Body of pancreas (tissue), 4 donors: ENCODE data around the gene NDUFS7. TPM values are rescaled to one million over a fixed set of nuclear protein-coding genes. Genes with fewer than 3 reads are reported as not detected.

ENCODE experiments used
- ATAC-seq: fragments of 150-250 bp; one replicate; pipeline ENCODE4 v1.9.1; 2016
- DNase-seq, 4 donors: peaks; one replicate each; pipeline ENCODE4 v3.0.0-alpha.2; 2019
- H3K27ac ChIP-seq, 4 donors: fragments of 200-600 bp; sonication (generic); 1 replicate in 3 of 4; 2 replicates in 1 of 4; pipeline versions ENCODE4 v1.5.1 to v1.6.1; 2016 to 2019; ENCODE audit warnings: mild to moderate bottlenecking in 1 of 4, mixed read lengths in 1 of 4, moderate library complexity in 1 of 4
- H3K27me3 ChIP-seq, 2 donors: fragments of 200-600 bp; sonication (generic); one replicate each; pipeline ENCODE4 v1.6.0; 2016; ENCODE audit warnings: mild to moderate bottlenecking in 1 of 2
- H3K36me3 ChIP-seq, 2 donors: fragments of 200-600 bp; sonication (generic); replicated peaks in 1 of 2; 2 replicates each; pipeline ENCODE4 v1.5.1; 2016; ENCODE audit warnings: low read depth in 2 of 2; ENCODE audit not compliant: insufficient read depth in 1 of 2
- H3K4me1 ChIP-seq: fragments of 200-600 bp; sonication (generic); one replicate; pipeline ENCODE4 v1.6.0; 2016
- H3K4me3 ChIP-seq, 2 donors: fragments of 200-600 bp; sonication (generic); 1 replicate in 1 of 2; 2 replicates in 1 of 2; pipeline ENCODE4 v1.5.1; 2016 to 2019
- H3K9me3 ChIP-seq, 3 donors: fragments of 200-600 bp; sonication (generic); 1 replicate in 2 of 3; 2 replicates in 1 of 3; pipeline ENCODE4 v1.5.1; 2016
- POLR2A ChIP-seq, 3 donors: fragments of 450-650 bp; IDR thresholded peaks; one replicate each; pipeline ENCODE4 v1.6.1; 2016; ENCODE audit warnings: antibody characterized with exemption in 3 of 3, mild to moderate bottlenecking in 2 of 3
- WGBS, 2 donors: methylation state at CpG; one replicate each; pipeline ENCODE4 v1.1.5; 2017; 5-methylcytosine and 5-hydroxymethylcytosine counted together
- intact Hi-C: fragments of 100-400 bp; cut with DNase I; formaldehyde crosslinking; loops from one replicate; pipeline ENCODE4 v1.15.1; 2023
- total RNA-seq, 2 donors: library from RNA; depleted of rRNA; stranded (reverse); fragments of >200 nt; gene quantifications; one replicate each; pipeline ENCODE4 v1.1.0, GENCODE V29; 2016
- TF ChIP-seq, protein P1 (sequence below), 7 experiments: fragments of 450-650 bp in 4 of 7; fragments of 200-600 bp in 3 of 7; sonication (generic) in 3 of 7; IDR thresholded peaks; one replicate each; pipeline ENCODE4 v1.5.1; 2016 to 2019; ENCODE audit warnings: antibody characterized with exemption in 7 of 7

Gene NDUFS7
- total RNA-seq, 2 donors from 2014 or later: 59.9 to 87.7 TPM

DNA sequence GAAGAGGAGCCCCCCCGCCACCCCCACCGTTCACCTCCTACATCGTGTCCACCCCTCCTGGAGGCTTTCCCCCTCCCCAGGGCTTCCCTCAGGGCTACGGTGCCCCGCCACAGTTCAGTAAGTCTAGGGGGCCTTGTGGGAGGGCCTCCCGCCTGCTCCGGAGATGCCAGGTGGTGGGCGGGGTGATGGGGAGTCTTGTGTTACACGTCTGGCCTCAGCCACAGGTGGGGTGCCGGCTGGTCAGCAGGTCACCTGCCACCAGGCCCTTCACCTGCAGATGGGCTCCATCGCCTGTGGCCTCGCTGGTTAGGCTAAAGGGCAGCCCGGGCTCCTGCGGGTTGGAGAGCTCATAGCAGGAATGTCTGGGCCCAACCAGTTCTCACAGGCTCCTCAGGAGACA, 46.5 kb downstream of the NDUFS7 start:
- ATAC-seq (no peak), DNase-seq (no peak)
- Histone ChIP-seq H3K27me3 (no peaks in the 10 kb centered on the region), H3K36me3 (peaks cover 17 to 22% of the 10 kb centered on the region in 2 donors), H3K4me3 (no peak overlapping the region), H3K27ac (no peak overlapping the region), H3K9me3 (no peaks in the 10 kb centered on the region), H3K4me1 (no peaks in the 10 kb centered on the region)
- intact Hi-C loops: no loop called here
- WGBS, 2 donors: 86 to 93% methylated on average over 8 to 12 of the region's 14 CpGs
- TF ChIP-seq, protein P1, sequence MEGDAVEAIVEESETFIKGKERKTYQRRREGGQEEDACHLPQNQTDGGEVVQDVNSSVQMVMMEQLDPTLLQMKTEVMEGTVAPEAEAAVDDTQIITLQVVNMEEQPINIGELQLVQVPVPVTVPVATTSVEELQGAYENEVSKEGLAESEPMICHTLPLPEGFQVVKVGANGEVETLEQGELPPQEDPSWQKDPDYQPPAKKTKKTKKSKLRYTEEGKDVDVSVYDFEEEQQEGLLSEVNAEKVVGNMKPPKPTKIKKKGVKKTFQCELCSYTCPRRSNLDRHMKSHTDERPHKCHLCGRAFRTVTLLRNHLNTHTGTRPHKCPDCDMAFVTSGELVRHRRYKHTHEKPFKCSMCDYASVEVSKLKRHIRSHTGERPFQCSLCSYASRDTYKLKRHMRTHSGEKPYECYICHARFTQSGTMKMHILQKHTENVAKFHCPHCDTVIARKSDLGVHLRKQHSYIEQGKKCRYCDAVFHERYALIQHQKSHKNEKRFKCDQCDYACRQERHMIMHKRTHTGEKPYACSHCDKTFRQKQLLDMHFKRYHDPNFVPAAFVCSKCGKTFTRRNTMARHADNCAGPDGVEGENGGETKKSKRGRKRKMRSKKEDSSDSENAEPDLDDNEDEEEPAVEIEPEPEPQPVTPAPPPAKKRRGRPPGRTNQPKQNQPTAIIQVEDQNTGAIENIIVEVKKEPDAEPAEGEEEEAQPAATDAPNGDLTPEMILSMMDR (IDR thresholded peaks at IDR 0.05): no peak
- TF ChIP-seq POLR2A (IDR thresholded peaks at IDR 0.05): no peak

DNA sequence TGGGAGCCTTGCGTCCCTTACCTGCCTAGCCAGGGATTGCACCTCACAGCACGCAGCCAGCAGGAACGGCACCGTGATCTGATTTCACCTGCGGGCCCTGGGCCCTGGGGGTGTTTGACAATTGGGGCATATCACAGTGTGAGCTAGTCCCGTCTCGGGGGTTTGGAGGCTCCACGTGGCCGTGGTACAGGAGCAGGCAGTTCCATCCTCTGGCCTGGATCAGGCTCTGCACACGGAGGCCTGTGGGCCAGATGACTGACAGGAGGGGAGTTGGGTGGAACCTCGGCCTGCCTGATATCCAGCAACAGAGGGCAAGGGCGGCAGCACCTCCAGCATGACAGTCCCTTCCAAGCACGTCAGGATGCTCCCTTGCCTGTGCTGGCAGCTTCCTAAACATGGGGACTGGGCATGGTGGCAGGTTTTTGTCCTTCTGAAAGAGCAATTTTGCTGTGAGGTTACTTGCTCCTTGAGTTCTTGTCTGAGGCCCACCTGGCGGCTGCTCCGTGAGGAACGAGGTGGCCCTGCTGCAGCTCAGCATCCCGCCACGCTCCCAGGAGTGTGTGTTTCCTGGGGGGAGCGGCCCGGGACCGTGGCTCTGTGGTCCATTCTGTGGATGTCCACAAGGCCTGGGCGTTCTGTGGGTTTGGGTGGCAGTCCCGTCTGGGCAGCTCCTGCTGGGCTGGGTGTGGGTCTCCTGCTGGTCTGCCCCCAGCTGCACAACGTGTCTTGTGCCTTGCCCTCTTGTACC, 48.2 kb downstream of the NDUFS7 start:
- 90 to 92% methylated on average over 10 to 24 of the region's 24 CpGs for WGBS, 2 donors
- DNase-seq (no peak), ATAC-seq (no peak)
- Histone ChIP-seq H3K27ac (no peak overlapping the region), H3K4me3 (no peak overlapping the region), H3K9me3 (no peaks in the 10 kb centered on the region), H3K27me3 (no peaks in the 10 kb centered on the region), H3K36me3 (peaks cover 17 to 21% of the 10 kb centered on the region in 2 donors), H3K4me1 (no peaks in the 10 kb centered on the region)
- TF ChIP-seq, protein P1 (IDR thresholded peaks at IDR 0.05): no peak
- TF ChIP-seq POLR2A (IDR thresholded peaks at IDR 0.05): no peak
- intact Hi-C loops: no loop called here

DNA sequence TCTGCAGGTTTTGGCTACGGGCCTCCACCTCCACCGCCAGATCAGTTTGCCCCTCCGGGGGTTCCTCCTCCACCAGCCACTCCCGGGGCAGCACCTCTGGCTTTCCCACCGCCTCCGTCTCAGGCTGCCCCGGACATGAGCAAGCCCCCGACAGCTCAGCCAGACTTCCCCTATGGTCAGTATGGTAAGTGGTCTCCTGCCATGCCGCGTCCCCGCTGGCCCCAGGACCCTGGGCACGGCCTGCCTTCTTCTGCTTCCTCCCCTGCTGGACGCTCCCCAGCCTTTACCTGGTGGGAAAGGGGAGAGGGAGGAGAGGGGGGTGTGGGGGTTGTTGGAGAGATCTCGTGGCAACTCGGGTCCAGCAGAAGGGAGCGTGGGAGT, 48.8 kb downstream of the NDUFS7 start:
- DNase-seq (no peak), ATAC-seq (no peak)
- Histone ChIP-seq H3K36me3 (peaks cover 17 to 21% of the 10 kb centered on the region in 2 donors), H3K27ac (no peak overlapping the region), H3K4me1 (peaks cover under 1% of the 10 kb centered on the region), H3K4me3 (no peak overlapping the region), H3K9me3 (no peaks in the 10 kb centered on the region), H3K27me3 (no peaks in the 10 kb centered on the region)
- TF ChIP-seq, protein P1 (IDR thresholded peaks at IDR 0.05): no peak
- TF ChIP-seq POLR2A (IDR thresholded peaks at IDR 0.05): no peak
- 90 to 99% methylated on average over 12 to 16 of the region's 16 CpGs for WGBS, 2 donors
- intact Hi-C loops: no loop called here

DNA sequence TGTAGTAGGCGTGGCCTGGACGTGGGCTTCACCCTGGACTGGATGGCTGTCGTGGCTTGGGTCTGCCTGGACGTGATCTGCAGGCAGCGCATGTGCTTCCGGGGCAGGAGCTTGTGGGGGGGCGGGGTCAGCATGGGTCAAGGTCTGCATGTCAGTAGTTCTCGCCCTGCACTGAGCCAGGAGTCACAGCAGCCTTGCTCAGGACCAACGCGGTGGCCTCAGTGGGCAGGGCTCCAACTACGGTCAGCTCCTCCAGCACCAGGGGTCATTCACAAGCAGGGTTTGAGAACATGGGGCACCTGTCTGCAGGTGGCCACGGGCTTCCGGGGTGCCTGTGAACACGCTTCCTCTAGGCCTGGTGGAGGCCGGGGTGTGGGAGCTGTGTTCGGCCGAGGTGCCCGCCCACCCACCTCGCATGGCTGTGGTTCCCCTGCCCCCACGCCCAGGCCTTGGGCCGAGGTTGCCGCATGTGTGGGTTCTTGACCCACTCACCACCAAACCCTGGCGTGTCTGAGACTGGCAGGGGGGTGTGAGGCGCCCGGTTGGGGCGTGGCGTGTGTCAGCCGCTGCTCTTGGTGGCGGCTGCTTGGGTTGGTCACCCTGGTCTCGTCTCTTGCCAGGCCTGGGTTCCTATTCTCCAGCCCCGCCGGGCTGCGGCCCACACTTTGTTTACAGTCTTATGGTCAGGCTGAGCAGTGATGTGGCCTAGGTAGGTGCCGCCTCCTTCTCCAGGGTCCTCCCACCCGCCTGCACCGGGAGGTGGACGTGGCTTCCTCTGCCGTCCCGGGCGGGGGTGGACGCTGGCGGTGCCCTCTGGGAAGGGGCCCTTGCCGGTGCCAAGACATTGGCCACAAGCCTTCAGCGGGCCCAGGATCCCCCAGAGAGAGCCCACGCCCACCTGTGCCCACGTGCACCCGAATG, 49.7 kb downstream of the NDUFS7 start:
- TF ChIP-seq, protein P1 (IDR thresholded peaks at IDR 0.05): no peak
- TF ChIP-seq POLR2A (IDR thresholded peaks at IDR 0.05): no peak
- 88 to 90% methylated on average over 13 to 46 of the region's 47 CpGs for WGBS, 2 donors
- ATAC-seq: no peak
- DNase-seq: no peak
- Histone ChIP-seq H3K9me3 (no peaks in the 10 kb centered on the region), H3K27me3 (no peaks in the 10 kb centered on the region), H3K4me3 (no peak overlapping the region), H3K4me1 (peaks cover 7% of the 10 kb centered on the region), H3K36me3 (peaks cover 17 to 21% of the 10 kb centered on the region in 2 donors), H3K27ac (no peak overlapping the region)
- intact Hi-C loops: no loop called here
